ENCODE measurements around the gene DNAJB13.

The DNAJB13 gene

GRCh38 chr11:74012074-74012809 is 61.4 kb downstream of the DNAJB13 start:
- no peak overlapping the region for H3K27ac ChIP-seq (ENCODE audit: low read length)

GRCh38 chr11:74013141-74013540 is 62.3 kb downstream of the DNAJB13 start:
- H3K27ac ChIP-seq (ENCODE audit: low read length), result no peak overlapping the region
- no peaks in the 10 kb centered on the region for H3K4me1 ChIP-seq (ENCODE audit: control insufficient read depth, low read depth, low read length)
- no peaks in the 10 kb centered on the region for H3K9me3 ChIP-seq (ENCODE audit: control insufficient read depth, low read depth, low read length)
- H3K9ac ChIP-seq (ENCODE audit: low read length), result no peak overlapping the region
- no peak overlapping the region for H3K4me3 ChIP-seq (ENCODE audit: low read length)
- no peaks in the 10 kb centered on the region for H3K36me3 ChIP-seq (ENCODE audit: control insufficient read depth, low read depth, low read length)
- no peaks in the 10 kb centered on the region for H3K27me3 ChIP-seq (ENCODE audit: control insufficient read depth, insufficient read depth, low read length)

More at GRCh38 chr11:74012074-74012809, 61.4 kb downstream of the DNAJB13 start:
- Histone ChIP-seq H3K9me3 (ENCODE audit: control insufficient read depth, low read depth, low read length) (no peaks in the 10 kb centered on the region), H3K4me1 (ENCODE audit: control insufficient read depth, low read depth, low read length) (no peaks in the 10 kb centered on the region), H3K36me3 (ENCODE audit: control insufficient read depth, low read depth, low read length) (no peaks in the 10 kb centered on the region), H3K4me3 (ENCODE audit: low read length) (no peak overlapping the region), H3K27me3 (ENCODE audit: control insufficient read depth, insufficient read depth, low read length) (no peaks in the 10 kb centered on the region), H3K9ac (ENCODE audit: low read length) (no peak overlapping the region)

GRCh38 chr11:74014880-74015279 is 64.1 kb downstream of the DNAJB13 start:
- H3K27me3 ChIP-seq (ENCODE audit: control insufficient read depth, insufficient read depth, low read length), result no peaks in the 10 kb centered on the region
- H3K9ac ChIP-seq (ENCODE audit: low read length), result no peak overlapping the region
- H3K9me3 ChIP-seq (ENCODE audit: control insufficient read depth, low read depth, low read length), result no peaks in the 10 kb centered on the region
- no peak overlapping the region for H3K27ac ChIP-seq (ENCODE audit: low read length)
- H3K4me3 ChIP-seq (ENCODE audit: low read length), result no peak overlapping the region
- H3K36me3 ChIP-seq (ENCODE audit: control insufficient read depth, low read depth, low read length), result no peaks in the 10 kb centered on the region
- H3K4me1 ChIP-seq (ENCODE audit: control insufficient read depth, low read depth, low read length), result no peaks in the 10 kb centered on the region

- Histone ChIP-seq H3K4me3 (ENCODE audit: low read length) (no peak overlapping the region), H3K9me3 (ENCODE audit: control insufficient read depth, low read depth, low read length) (no peaks in the 10 kb centered on the region), H3K27ac (ENCODE audit: low read length) (no peak overlapping the region), H3K27me3 (ENCODE audit: control insufficient read depth, insufficient read depth, low read length) (no peaks in the 10 kb centered on the region), H3K4me1 (ENCODE audit: control insufficient read depth, low read depth, low read length) (no peaks in the 10 kb centered on the region), H3K9ac (ENCODE audit: low read length) (no peak overlapping the region), H3K36me3 (ENCODE audit: control insufficient read depth, low read depth, low read length) (no peaks in the 10 kb centered on the region)
Measured at GRCh38 chr11:74015919-74016684, 65.3 kb downstream of the DNAJB13 start.

GRCh38 chr11:74017631-74018030 is 66.8 kb downstream of the DNAJB13 start:
- Histone ChIP-seq H3K9ac (ENCODE audit: low read length) (no peak overlapping the region), H3K4me3 (ENCODE audit: low read length) (no peak overlapping the region), H3K27ac (ENCODE audit: low read length) (no peak overlapping the region), H3K9me3 (ENCODE audit: control insufficient read depth, low read depth, low read length) (no peaks in the 10 kb centered on the region), H3K36me3 (ENCODE audit: control insufficient read depth, low read depth, low read length) (no peaks in the 10 kb centered on the region), H3K4me1 (ENCODE audit: control insufficient read depth, low read depth, low read length) (no peaks in the 10 kb centered on the region), H3K27me3 (ENCODE audit: control insufficient read depth, insufficient read depth, low read length) (no peaks in the 10 kb centered on the region)

- no peaks in the 10 kb centered on the region for H3K9me3 ChIP-seq (ENCODE audit: control insufficient read depth, low read depth, low read length)
- H3K4me3 ChIP-seq (ENCODE audit: low read length), result no peak overlapping the region
- H3K4me1 ChIP-seq (ENCODE audit: control insufficient read depth, low read depth, low read length), result no peaks in the 10 kb centered on the region
- H3K27me3 ChIP-seq (ENCODE audit: control insufficient read depth, insufficient read depth, low read length), result no peaks in the 10 kb centered on the region
- H3K9ac ChIP-seq (ENCODE audit: low read length), result no peak overlapping the region
- H3K36me3 ChIP-seq (ENCODE audit: control insufficient read depth, low read depth, low read length), result no peaks in the 10 kb centered on the region
- H3K27ac ChIP-seq (ENCODE audit: low read length), result no peak overlapping the region
Measured at GRCh38 chr11:74018331-74019005, 67.6 kb downstream of the DNAJB13 start.

GRCh38 chr11:74019104-74019738 is 68.4 kb downstream of the DNAJB13 start:
- no peak overlapping the region for H3K9ac ChIP-seq (ENCODE audit: low read length)
- no peak overlapping the region for H3K4me3 ChIP-seq (ENCODE audit: low read length)
- no peak overlapping the region for H3K27ac ChIP-seq (ENCODE audit: low read length)
- H3K27me3 ChIP-seq (ENCODE audit: control insufficient read depth, insufficient read depth, low read length), result no peaks in the 10 kb centered on the region
- H3K9me3 ChIP-seq (ENCODE audit: control insufficient read depth, low read depth, low read length), result no peaks in the 10 kb centered on the region
- no peaks in the 10 kb centered on the region for H3K36me3 ChIP-seq (ENCODE audit: control insufficient read depth, low read depth, low read length)
- H3K4me1 ChIP-seq (ENCODE audit: control insufficient read depth, low read depth, low read length), result no peaks in the 10 kb centered on the region

GRCh38 chr11:74019860-74020259 is 69.0 kb downstream of the DNAJB13 start:
- H3K4me3 ChIP-seq (ENCODE audit: low read length), result no peak overlapping the region
- H3K4me1 ChIP-seq (ENCODE audit: control insufficient read depth, low read depth, low read length), result no peaks in the 10 kb centered on the region
- no peaks in the 10 kb centered on the region for H3K36me3 ChIP-seq (ENCODE audit: control insufficient read depth, low read depth, low read length)
- H3K9ac ChIP-seq (ENCODE audit: low read length), result no peak overlapping the region
- no peaks in the 10 kb centered on the region for H3K9me3 ChIP-seq (ENCODE audit: control insufficient read depth, low read depth, low read length)
- H3K27me3 ChIP-seq (ENCODE audit: control insufficient read depth, insufficient read depth, low read length), result no peaks in the 10 kb centered on the region
- H3K27ac ChIP-seq (ENCODE audit: low read length), result no peak overlapping the region

Measured in iPS-18a (cell line).